Caco-2 (cell line): Measurements from ENCODE around the gene USP25. TPM values are rescaled to one million over a fixed set of nuclear protein-coding genes. Genes with fewer than 3 reads are reported as not detected.

Experiments
- BruUV-seq: library from RNA; stranded (reverse); fragments of 400-500 nt; replicated peaks from 2 replicates; lab custom pipeline; 2021; lab: Mats Ljungman, UMichigan
- CTCF ChIA-PET: fragments of 300-600 bp; sonication (Branson Sonifier 250); formaldehyde crosslinking; loops from one replicate; lab custom pipeline; 2022; ENCODE audit warnings: antibody characterized with exemption; lab: Charles Lee
- POLR2A ChIA-PET: fragments of 300-600 bp; sonication (Branson Sonifier 250); formaldehyde crosslinking; loops from one replicate; lab custom pipeline; 2022; ENCODE audit warnings: antibody characterized with exemption; lab: Charles Lee
- DNase-seq, 2 experiments: peaks; one replicate each; pipeline versions ENCODE4 v3.0.0 to v3.0.0-alpha.2; 2020 to 2022
- H3K27me3 ChIP-seq: replicated peaks from 2 replicates; pipeline ENCODE4 v1.6.0; 2011; ENCODE audit warnings: low read length; ENCODE audit not compliant: control insufficient read depth, insufficient read depth
- H3K36me3 ChIP-seq: 2 replicates; pipeline ENCODE4 v1.5.1; 2011; ENCODE audit warnings: low read length; ENCODE audit not compliant: control insufficient read depth, insufficient read depth
- H3K4me1 ChIP-seq: fragments of 250-450 bp; sonication (Bioruptor Pico); 2 replicates; pipeline ENCODE4 v1.5.1; 2020; ENCODE audit warnings: mild to moderate bottlenecking
- H3K4me3 ChIP-seq: 2 replicates; pipeline ENCODE4 v1.5.1; 2011; ENCODE audit warnings: low read depth, mild to moderate bottlenecking, control low read depth, low read length
- H3K9me3 ChIP-seq: fragments of 250-450 bp; sonication (Bioruptor Pico); 2 replicates; pipeline ENCODE4 v1.5.1; 2020; ENCODE audit warnings: mild to moderate bottlenecking, moderate library complexity
- H3K27ac Mint-ChIP-seq: one replicate; pipeline ENCODE4 v1.8.0; 2022; ENCODE audit warnings: mixed read lengths; ENCODE audit not compliant: unreplicated experiment
- H3K27me3 Mint-ChIP-seq: one replicate; pipeline ENCODE4 v1.8.0; 2022; ENCODE audit warnings: mixed read lengths; ENCODE audit not compliant: insufficient read depth, unreplicated experiment
- H3K36me3 Mint-ChIP-seq: one replicate; pipeline ENCODE4 v1.8.0; 2022; ENCODE audit warnings: mild to moderate bottlenecking, mixed read lengths; ENCODE audit not compliant: insufficient read depth, unreplicated experiment
- H3K4me1 Mint-ChIP-seq: one replicate; pipeline ENCODE4 v1.8.0; 2022; ENCODE audit warnings: low read depth, mixed read lengths; ENCODE audit not compliant: unreplicated experiment
- H3K4me3 Mint-ChIP-seq: one replicate; pipeline ENCODE4 v1.8.0; 2022; ENCODE audit warnings: mild to moderate bottlenecking, moderate library complexity, mixed read lengths; ENCODE audit not compliant: unreplicated experiment
- H3K9me3 Mint-ChIP-seq: one replicate; pipeline ENCODE4 v1.8.0; 2022; ENCODE audit warnings: mixed read lengths; ENCODE audit not compliant: unreplicated experiment
- CTCF ChIP-seq, 2 experiments: fragments of 200-600 bp in 1 of 2; IDR thresholded peaks; 1 replicate in 1 of 2; 2 replicates in 1 of 2; pipeline versions ENCODE4 v1.5.1 to v1.8.0; 2011 to 2022; ENCODE audit warnings: antibody characterized with exemption in 1 of 2, control low read depth in 1 of 2, inconsistent platforms in 1 of 2, low read depth in 1 of 2, low read length in 1 of 2, mild to moderate bottlenecking in 1 of 2, moderate library complexity in 1 of 2; ENCODE audit not compliant: insufficient read depth in 1 of 2, severe bottlenecking in 1 of 2, unreplicated experiment in 1 of 2
- intact Hi-C: fragments of 100-400 bp; cut with micrococcal nuclease; formaldehyde crosslinking; loops from one replicate; pipeline ENCODE4 v1.10.0; 2022; ENCODE audit not compliant: unreplicated experiment
- total RNA-seq: library from RNA; stranded (reverse); gene quantifications from 2 replicates; pipeline ENCODE4 v1.2.3, GENCODE V29; 2022

The USP25 gene
- total RNA-seq, 1 experiment from 2014 or later = 44.3 TPM

GRCh38 chr21:15797577-15798363 lies 68.0 kb downstream of the USP25 start:
- H3K36me3 Mint-ChIP-seq = peaks cover 5% of the 10 kb centered on the region
- H3K9me3 ChIP-seq = no peaks in the 10 kb centered on the region
- no peak overlapping the region for H3K4me3 ChIP-seq
- H3K9me3 Mint-ChIP-seq = no peaks in the 10 kb centered on the region
- H3K27ac Mint-ChIP-seq = no peak overlapping the region
- no peak for DNase-seq
- H3K36me3 ChIP-seq = no peaks in the 10 kb centered on the region
- H3K27me3 Mint-ChIP-seq = no peaks in the 10 kb centered on the region
- H3K4me3 Mint-ChIP-seq = no peak overlapping the region
- ChIA-PET CTCF (no interaction called here), POLR2A (interaction anchor here (0.7 kb wide), 1 partner anchor 68 kb away, joined by 3 read pairs; no protein-coding TSS in a partner anchor)
- no peaks in the 10 kb centered on the region for H3K27me3 ChIP-seq
- peaks cover 3% of the 10 kb centered on the region; the same call in 1 of the 2 replicates for H3K4me1 ChIP-seq
- peaks cover 11% of the 10 kb centered on the region for H3K4me1 Mint-ChIP-seq
- intact Hi-C loops = no loop called here
- no TSS peak for BruUV-seq
- TF ChIP-seq CTCF (IDR thresholded peaks at IDR 0.05; ENCODE audit: insufficient read depth in 1 of 2, low read depth in 1 of 2, low read length in 1 of 2, severe bottlenecking in 1 of 2, unreplicated experiment in 1 of 2) = no peak

- H3K4me1 Mint-ChIP-seq = peaks cover 11% of the 10 kb centered on the region
- Histone ChIP-seq H3K4me1 (peaks cover 3% of the 10 kb centered on the region; the same call in 1 of the 2 replicates), H3K9me3 (no peaks in the 10 kb centered on the region), H3K27me3 (no peaks in the 10 kb centered on the region), H3K4me3 (no peak overlapping the region), H3K36me3 (no peaks in the 10 kb centered on the region)
- no peak overlapping the region for H3K27ac Mint-ChIP-seq
- peaks cover 18% of the 10 kb centered on the region for H3K36me3 Mint-ChIP-seq
- BruUV-seq = no TSS peak
- POLR2A ChIA-PET = no interaction called here
- H3K9me3 Mint-ChIP-seq = no peaks in the 10 kb centered on the region
- H3K4me3 Mint-ChIP-seq = no peak overlapping the region
- intact Hi-C loops = no loop called here
- no peaks in the 10 kb centered on the region for H3K27me3 Mint-ChIP-seq
- CTCF ChIA-PET = no interaction called here
- DNase-seq = no peak
- TF ChIP-seq CTCF (IDR thresholded peaks at IDR 0.05; ENCODE audit: insufficient read depth in 1 of 2, low read depth in 1 of 2, low read length in 1 of 2, severe bottlenecking in 1 of 2, unreplicated experiment in 1 of 2) = no peak
These were observed 71.6 kb downstream of the USP25 start for GRCh38 chr21:15801352-15801863.

GRCh38 chr21:15804247-15805005 lies 74.6 kb downstream of the USP25 start:
- intact Hi-C loops = no loop called here
- peaks cover 36% of the 10 kb centered on the region for H3K36me3 Mint-ChIP-seq
- no peaks in the 10 kb centered on the region for H3K9me3 Mint-ChIP-seq
- TF ChIP-seq CTCF (IDR thresholded peaks at IDR 0.05; ENCODE audit: insufficient read depth in 1 of 2, low read depth in 1 of 2, low read length in 1 of 2, severe bottlenecking in 1 of 2, unreplicated experiment in 1 of 2) = no peak
- Histone ChIP-seq H3K27me3 (no peaks in the 10 kb centered on the region), H3K4me3 (no peak overlapping the region), H3K9me3 (no peaks in the 10 kb centered on the region), H3K4me1 (no peaks in the 10 kb centered on the region), H3K36me3 (no peaks in the 10 kb centered on the region)
- no peak overlapping the region for H3K27ac Mint-ChIP-seq
- H3K4me3 Mint-ChIP-seq = no peak overlapping the region
- no peaks in the 10 kb centered on the region for H3K27me3 Mint-ChIP-seq
- CTCF ChIA-PET = no interaction called here
- H3K4me1 Mint-ChIP-seq = no peaks in the 10 kb centered on the region
- POLR2A ChIA-PET = no interaction called here
- no peak for DNase-seq
- no TSS peak for BruUV-seq
